Keratinocyte (primary cell): ENCODE data around the gene TENT4A. TPM values are rescaled to one million over a fixed set of nuclear protein-coding genes. Genes with fewer than 3 reads are reported as not detected.

ENCODE experiments used
- DNase-seq: peaks from one replicate; pipeline ENCODE4 v3.0.0-alpha.2; 2011; ENCODE audit warnings: low read depth, missing footprints, low spot score
- FAIRE-seq: peaks from 2 replicates; lab custom pipeline; 2011; peaks lifted over from hg19 to GRCh38; lab: Jason Lieb, UNC
- H2AFZ ChIP-seq: 2 replicates; pipeline ENCODE4 v1.6.0; 2012; ENCODE audit warnings: low read length, control low read depth, inconsistent platforms; ENCODE audit not compliant: control insufficient read depth
- H3K27ac ChIP-seq: 2 replicates; pipeline ENCODE4 v1.5.1; 2011; ENCODE audit warnings: low read length; ENCODE audit not compliant: control insufficient read depth, insufficient read depth
- H3K27me3 ChIP-seq: 3 replicates; pipeline ENCODE4 v1.6.0; 2011; ENCODE audit warnings: low read length; ENCODE audit not compliant: control insufficient read depth, insufficient read depth; ENCODE audit errors: extremely low read depth
- H3K36me3 ChIP-seq, 2 experiments: 2 replicates in 1 of 2; 3 replicates in 1 of 2; pipeline ENCODE4 v1.5.1; 2011; ENCODE audit warnings: low read length in 2 of 2, mild to moderate bottlenecking in 1 of 2; ENCODE audit not compliant: control insufficient read depth in 2 of 2, insufficient read depth in 2 of 2; ENCODE audit errors: extremely low read depth in 1 of 2
- H3K4me1 ChIP-seq: 3 replicates; pipeline ENCODE4 v1.5.1; 2011; ENCODE audit warnings: low read length; ENCODE audit not compliant: control insufficient read depth, insufficient read depth; ENCODE audit errors: extremely low read depth
- H3K4me2 ChIP-seq: 3 replicates; pipeline ENCODE4 v1.6.0; 2011; ENCODE audit warnings: low read depth, low read length; ENCODE audit not compliant: control insufficient read depth, insufficient read depth; ENCODE audit errors: extremely low read depth
- H3K4me3 ChIP-seq, 3 experiments: fragments of 200-600 bp in 1 of 3; sonication (generic) in 1 of 3; 2 replicates in 2 of 3; 3 replicates in 1 of 3; pipeline ENCODE4 v1.5.1; 2011 to 2016; ENCODE audit warnings: low read length in 3 of 3, mild to moderate bottlenecking in 3 of 3, control low read depth in 2 of 3, inconsistent platforms in 1 of 3, low read depth in 1 of 3, mixed read lengths in 1 of 3, mixed run types in 1 of 3, moderate library complexity in 1 of 3; ENCODE audit not compliant: control insufficient read depth in 2 of 3, insufficient read depth in 2 of 3; ENCODE audit errors: extremely low read depth in 1 of 3
- H3K79me2 ChIP-seq: 2 replicates; pipeline ENCODE4 v1.6.0; 2012; ENCODE audit warnings: low read length; ENCODE audit not compliant: control insufficient read depth, insufficient read depth
- H3K9ac ChIP-seq: 3 replicates; pipeline ENCODE4 v1.6.0; 2011; ENCODE audit warnings: low read length; ENCODE audit not compliant: control insufficient read depth, insufficient read depth; ENCODE audit errors: extremely low read depth
- H3K9me1 ChIP-seq: 3 replicates; pipeline ENCODE4 v1.6.0; 2011; ENCODE audit warnings: low read length; ENCODE audit not compliant: control insufficient read depth, insufficient read depth; ENCODE audit errors: extremely low read depth
- H3K9me3 ChIP-seq: 2 replicates; pipeline ENCODE4 v1.5.1; 2012; ENCODE audit warnings: low read depth, low read length; ENCODE audit not compliant: control insufficient read depth
- H4K20me1 ChIP-seq: 3 replicates; pipeline ENCODE4 v1.6.0; 2011; ENCODE audit warnings: low read length; ENCODE audit not compliant: control insufficient read depth, insufficient read depth; ENCODE audit errors: extremely low read depth
- EZH2 ChIP-seq: IDR thresholded peaks from one replicate; pipeline ENCODE4 v1.6.1; 2012; ENCODE audit warnings: inconsistent platforms, mild to moderate bottlenecking, low read length, moderate library complexity
- dilution Hi-C: fragments of 300-500 bp; cut with MboI; formaldehyde crosslinking; loops from one replicate; pipeline ENCODE4 v1.7.0; 2020; ENCODE audit warnings: low sequenced_read_pairs; ENCODE audit not compliant: extremely low pct_ligation_motif_present
- polyA plus RNA-seq, 5 experiments: library from polyadenylated mRNA; depleted of rRNA in 3 of 5; stranded (reverse) in 3 of 5; stranded (forward) in 1 of 5; unstranded in 1 of 5; fragments of >200 nt; gene quantifications; 1 replicate in 1 of 5; 2 replicates in 3 of 5; 3 replicates in 1 of 5; pipeline versions ENCODE4 v1.2.1 to v1.2.3, GENCODE V29; 2011 to 2012; ENCODE audit warnings: missing spikeins in 2 of 5, low read depth in 1 of 5, low replicate concordance in 1 of 5
- TF ChIP-seq, protein P1 (sequence below), 3 experiments: IDR thresholded peaks in 1 of 3; conservative IDR thresholded peaks in 1 of 3; optimal IDR thresholded peaks in 1 of 3; 2 replicates in 2 of 3; 3 replicates in 1 of 3; pipeline versions ENCODE3 to v1.5.1; 2011; ENCODE audit warnings: low read length in 3 of 3, mild to moderate bottlenecking in 3 of 3, moderate library complexity in 2 of 3, control low read depth in 1 of 3, inconsistent platforms in 1 of 3; ENCODE audit not compliant: insufficient read depth in 2 of 3; ENCODE audit errors: extremely low read depth in 1 of 3

Gene TENT4A
- polyA plus RNA-seq, 1 donor (not counting 4 experiments of a cell fraction or from before 2014, with no cell fraction given) = 5.9 TPM

DNA sequence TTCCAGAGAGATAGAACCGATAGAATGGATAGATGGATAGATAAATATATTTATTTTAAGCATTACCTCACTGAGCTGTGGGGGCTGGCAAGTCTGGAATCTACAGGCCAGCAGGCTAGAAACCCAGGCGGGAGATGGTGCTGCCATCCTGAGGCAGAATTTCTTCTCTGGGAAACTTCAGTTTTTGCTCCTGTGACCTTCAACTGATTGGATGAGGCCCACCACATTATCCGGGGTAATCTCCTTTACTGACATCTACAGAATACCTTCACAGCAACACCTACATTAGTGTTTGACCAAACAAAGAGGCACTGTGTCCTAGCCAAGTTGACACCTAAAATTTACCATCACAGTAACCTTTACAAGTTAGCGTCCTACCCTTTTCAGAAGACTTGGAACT, 29.2 kb upstream of the TENT4A start:
- no peaks in the 10 kb centered on the region for H3K4me1 ChIP-seq
- H3K27me3 ChIP-seq = no peaks in the 10 kb centered on the region
- no peak overlapping the region for H3K4me2 ChIP-seq
- H3K9ac ChIP-seq = no peak overlapping the region
- no peaks in the 10 kb centered on the region for H3K9me3 ChIP-seq
- dilution Hi-C loops = no loop called here
- H3K9me1 ChIP-seq = no peaks in the 10 kb centered on the region
- FAIRE-seq (no peak), DNase-seq (no peak)
- no peak overlapping the region for H3K27ac ChIP-seq
- no peak overlapping the region for H2AFZ ChIP-seq
- H3K4me3 ChIP-seq = no peak overlapping the region
- no peaks in the 10 kb centered on the region for H3K36me3 ChIP-seq
- H4K20me1 ChIP-seq = no peaks in the 10 kb centered on the region
- no peak for TF ChIP-seq EZH2
- TF ChIP-seq, protein P1, sequence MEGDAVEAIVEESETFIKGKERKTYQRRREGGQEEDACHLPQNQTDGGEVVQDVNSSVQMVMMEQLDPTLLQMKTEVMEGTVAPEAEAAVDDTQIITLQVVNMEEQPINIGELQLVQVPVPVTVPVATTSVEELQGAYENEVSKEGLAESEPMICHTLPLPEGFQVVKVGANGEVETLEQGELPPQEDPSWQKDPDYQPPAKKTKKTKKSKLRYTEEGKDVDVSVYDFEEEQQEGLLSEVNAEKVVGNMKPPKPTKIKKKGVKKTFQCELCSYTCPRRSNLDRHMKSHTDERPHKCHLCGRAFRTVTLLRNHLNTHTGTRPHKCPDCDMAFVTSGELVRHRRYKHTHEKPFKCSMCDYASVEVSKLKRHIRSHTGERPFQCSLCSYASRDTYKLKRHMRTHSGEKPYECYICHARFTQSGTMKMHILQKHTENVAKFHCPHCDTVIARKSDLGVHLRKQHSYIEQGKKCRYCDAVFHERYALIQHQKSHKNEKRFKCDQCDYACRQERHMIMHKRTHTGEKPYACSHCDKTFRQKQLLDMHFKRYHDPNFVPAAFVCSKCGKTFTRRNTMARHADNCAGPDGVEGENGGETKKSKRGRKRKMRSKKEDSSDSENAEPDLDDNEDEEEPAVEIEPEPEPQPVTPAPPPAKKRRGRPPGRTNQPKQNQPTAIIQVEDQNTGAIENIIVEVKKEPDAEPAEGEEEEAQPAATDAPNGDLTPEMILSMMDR (optimal IDR thresholded peaks at IDR 0.05 in 1 of 3, IDR thresholded peaks at IDR 0.05 in 1 of 3, conservative IDR thresholded peaks at IDR 0.05 in 1 of 3; ENCODE audit: extremely low read depth in 1 of 3, insufficient read depth in 2 of 3, low read length in 3 of 3) = no peak
- H3K79me2 ChIP-seq = no peaks in the 10 kb centered on the region

DNA sequence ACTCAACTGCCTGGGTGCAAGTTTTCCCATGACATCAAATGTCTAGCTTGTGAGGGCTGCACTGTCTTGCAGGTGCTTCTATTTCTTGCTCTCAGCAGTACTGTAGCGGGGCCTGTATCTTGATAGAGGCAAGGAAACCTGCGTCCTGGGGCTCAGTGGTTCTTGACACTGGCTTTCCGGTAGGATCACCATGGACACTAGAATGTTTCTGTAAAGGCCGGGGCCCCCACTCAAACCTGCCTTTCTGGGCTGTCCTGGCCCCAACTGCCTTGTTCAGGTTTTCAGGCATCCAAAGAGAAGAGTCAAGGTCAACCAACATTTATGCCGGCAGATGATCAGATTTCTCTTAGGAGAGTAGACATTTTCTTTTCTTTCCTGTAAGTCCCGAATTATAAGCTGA, 26.7 kb upstream of the TENT4A start:
- no peak overlapping the region for H3K4me2 ChIP-seq

More for the DNA sequence above, 26.7 kb upstream of the TENT4A start:
- no peak for TF ChIP-seq EZH2
- TF ChIP-seq, protein P1 (optimal IDR thresholded peaks at IDR 0.05 in 1 of 3, IDR thresholded peaks at IDR 0.05 in 1 of 3, conservative IDR thresholded peaks at IDR 0.05 in 1 of 3; ENCODE audit: extremely low read depth in 1 of 3, insufficient read depth in 2 of 3, low read length in 3 of 3) = no peak
- Histone ChIP-seq H4K20me1 (no peaks in the 10 kb centered on the region), H2AFZ (no peak overlapping the region), H3K9me3 (no peaks in the 10 kb centered on the region), H3K79me2 (no peaks in the 10 kb centered on the region), H3K27ac (no peak overlapping the region), H3K4me1 (no peaks in the 10 kb centered on the region), H3K9me1 (no peaks in the 10 kb centered on the region), H3K4me3 (no peak overlapping the region), H3K27me3 (peaks cover 3% of the 10 kb centered on the region), H3K9ac (no peak overlapping the region), H3K36me3 (no peaks in the 10 kb centered on the region)
- no peak for FAIRE-seq
- dilution Hi-C loops = no loop called here
- DNase-seq = no peak
